GM23338 (cell line): ENCODE results near the gene ESYT2. TPM values are rescaled to one million over a fixed set of nuclear protein-coding genes. Genes with fewer than 3 reads are reported as not detected.

Source experiments
- ATAC-seq: fragments of 200-7000 bp; cut with Tn5 transposase; 3 replicates; pipeline ENCODE4 v1.9.1; 2020
- DNase-seq: peaks from one replicate; pipeline ENCODE4 v3.0.0-alpha.2; 2015; ENCODE audit warnings: low spot score
- H2AFZ ChIP-seq: fragments of 200-600 bp; sonication (generic); 2 replicates; pipeline ENCODE4 v1.8.0; 2016; ENCODE audit warnings: antibody characterized with exemption, mild to moderate bottlenecking, moderate library complexity
- H3F3A ChIP-seq: fragments of 200-600 bp; sonication (generic); replicated peaks from 2 replicates; pipeline ENCODE4 v1.8.0; 2017; ENCODE audit warnings: antibody characterized with exemption, mixed run types, low read depth
- H3K27ac ChIP-seq: fragments of 200-600 bp; sonication (generic); 2 replicates; pipeline ENCODE4 v1.6.1; 2016; ENCODE audit warnings: low read depth
- H3K27me3 ChIP-seq: fragments of 200-600 bp; sonication (generic); 2 replicates; pipeline ENCODE4 v1.8.0; 2016; ENCODE audit warnings: mild to moderate bottlenecking, mixed run types, moderate library complexity; ENCODE audit not compliant: insufficient read depth
- H3K36me3 ChIP-seq: fragments of 200-600 bp; sonication (generic); 2 replicates; pipeline ENCODE4 v1.8.0; 2016; ENCODE audit warnings: mild to moderate bottlenecking; ENCODE audit not compliant: insufficient read depth
- H3K4me1 ChIP-seq: fragments of 200-600 bp; sonication (generic); 2 replicates; pipeline ENCODE4 v1.8.0; 2016; ENCODE audit warnings: mild to moderate bottlenecking, moderate library complexity; ENCODE audit not compliant: insufficient read depth
- H3K4me2 ChIP-seq: fragments of 200-600 bp; sonication (generic); 2 replicates; pipeline ENCODE4 v1.7.1; 2017; ENCODE audit warnings: mixed run types
- H3K4me3 ChIP-seq: fragments of 200-600 bp; sonication (generic); 2 replicates; pipeline ENCODE4 v1.6.1; 2016; ENCODE audit warnings: mixed run types
- H3K79me2 ChIP-seq: fragments of 200-600 bp; sonication (generic); replicated peaks from 2 replicates; pipeline ENCODE4 v1.8.0; 2017; ENCODE audit warnings: mild to moderate bottlenecking; ENCODE audit not compliant: insufficient read depth
- H3K9me2 ChIP-seq: fragments of 200-600 bp; sonication (generic); 2 replicates; pipeline ENCODE4 v1.8.0; 2017; ENCODE audit not compliant: insufficient read depth
- H4K20me1 ChIP-seq: fragments of 200-600 bp; sonication (generic); replicated peaks from 2 replicates; pipeline ENCODE4 v1.8.0; 2017; ENCODE audit warnings: mild to moderate bottlenecking; ENCODE audit not compliant: insufficient read depth
- H3K27ac Mint-ChIP-seq: 2 replicates; pipeline ENCODE4 v1.8.0; 2020; ENCODE audit warnings: inconsistent platforms, mild to moderate bottlenecking, moderate library complexity, mixed read lengths
- H3K27me3 Mint-ChIP-seq: 3 replicates; pipeline ENCODE4 v1.8.0; 2022; ENCODE audit warnings: low read depth, mild to moderate bottlenecking, moderate library complexity, mixed read lengths, inconsistent platforms; ENCODE audit not compliant: insufficient read depth, poor library complexity
- H3K36me3 Mint-ChIP-seq: 3 replicates; pipeline ENCODE4 v1.8.0; 2021; ENCODE audit warnings: low read depth, mild to moderate bottlenecking, inconsistent platforms, moderate library complexity, mixed read lengths
- H3K4me1 Mint-ChIP-seq: 3 replicates; pipeline ENCODE4 v1.8.0; 2020; ENCODE audit warnings: mild to moderate bottlenecking, inconsistent platforms, mixed read lengths
- H3K4me3 Mint-ChIP-seq: 3 replicates; pipeline ENCODE4 v1.8.0; 2021; ENCODE audit warnings: moderate library complexity, mild to moderate bottlenecking, inconsistent platforms, mixed read lengths
- H3K9me3 Mint-ChIP-seq: 3 replicates; pipeline ENCODE4 v1.8.0; 2020; ENCODE audit warnings: moderate library complexity, mild to moderate bottlenecking, inconsistent platforms, mixed read lengths
- CREB1 ChIP-seq: fragments of 250-450 bp; sonication (Bioruptor Pico); IDR thresholded peaks from 2 replicates; pipeline ENCODE4 v1.5.0; 2020; ENCODE audit warnings: low read depth, mild to moderate bottlenecking, moderate library complexity
- EZH2 ChIP-seq: fragments of 200-600 bp; sonication (generic); IDR thresholded peaks from one replicate; pipeline ENCODE4 v1.8.0; 2017; ENCODE audit warnings: antibody characterized with exemption, mild to moderate bottlenecking, low read depth; ENCODE audit not compliant: unreplicated experiment
- EZH2phosphoT487 ChIP-seq: fragments of 200-600 bp; sonication (generic); IDR thresholded peaks from one replicate; pipeline ENCODE4 v1.8.1; 2018; ENCODE audit warnings: antibody characterized with exemption; ENCODE audit not compliant: unreplicated experiment
- JUNB ChIP-seq: IDR thresholded peaks from one replicate; pipeline ENCODE4 v1.6.1; 2016; ENCODE audit warnings: antibody characterized with exemption; ENCODE audit not compliant: unreplicated experiment
- NANOG ChIP-seq: IDR thresholded peaks from 2 replicates; pipeline ENCODE4 v1.6.1; 2016; ENCODE audit warnings: antibody characterized with exemption, borderline replicate concordance
- STAT1 ChIP-seq: IDR thresholded peaks from one replicate; pipeline ENCODE4 v1.6.1; 2016; ENCODE audit warnings: antibody characterized with exemption; ENCODE audit not compliant: unreplicated experiment
- ZNF331 ChIP-seq: fragments of 250-450 bp; sonication (Bioruptor Pico); IDR thresholded peaks from 2 replicates; pipeline ENCODE4 v1.5.0; 2020; ENCODE audit warnings: low read depth, mild to moderate bottlenecking, moderate library complexity
- polyA plus RNA-seq: library from polyadenylated mRNA; unstranded; fragments of >200 nt; fragmentation: Nextera tagmentation; extraction: Ambion mirVana; gene quantifications from 2 replicates; pipeline ENCODE4 v1.2.1, GENCODE V29; 2016
- total RNA-seq: library from RNA; depleted of rRNA; stranded (reverse); fragments of >200 nt; shearing (Covaris generic); gene quantifications from 2 replicates; pipeline ENCODE4 v1.2.3, GENCODE V29; 2014
- TF ChIP-seq, protein P1 (sequence below): IDR thresholded peaks from one replicate; pipeline ENCODE4 v1.6.1; 2018; ENCODE audit warnings: antibody characterized with exemption; ENCODE audit not compliant: unreplicated experiment
- TF ChIP-seq, protein P2 (sequence below), 2 experiments: fragments of 200-600 bp in 1 of 2; sonication (generic) in 1 of 2; conservative IDR thresholded peaks; 2 replicates each; pipeline versions ENCODE4 v1.5.1 to v1.6.1; 2016 to 2017; ENCODE audit warnings: antibody characterized with exemption in 2 of 2, low read depth in 2 of 2, mild to moderate bottlenecking in 2 of 2, moderate library complexity in 1 of 2
- TF ChIP-seq, protein P3 (sequence below): IDR thresholded peaks from 2 replicates; pipeline ENCODE4 v1.6.1; 2016; ENCODE audit warnings: antibody characterized with exemption

The ESYT2 gene
- total and polyA plus RNA-seq, 2 experiments from 2014 or later = 9.6 to 52.7 TPM

DNA sequence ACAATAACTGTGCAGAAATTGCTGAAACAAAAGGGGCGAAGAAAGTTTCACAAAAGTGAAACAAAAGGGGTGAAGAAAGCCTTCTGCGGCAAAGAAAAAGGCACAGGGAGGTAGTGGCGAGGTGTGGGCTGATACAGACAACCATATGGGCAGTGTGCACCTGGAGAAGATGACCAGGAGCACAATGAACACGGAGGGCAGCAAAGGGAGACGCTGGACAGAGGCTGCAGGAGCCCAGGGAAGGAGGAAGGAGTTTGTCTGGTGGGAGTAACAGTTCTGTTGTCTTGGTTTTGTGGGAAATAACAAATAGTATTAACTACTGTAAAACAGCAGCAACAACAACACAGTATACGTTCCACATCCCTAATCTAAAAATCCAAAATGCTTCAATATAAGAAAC is 42.4 kb downstream of the ESYT2 start (continued):
- TF ChIP-seq, protein P1, sequence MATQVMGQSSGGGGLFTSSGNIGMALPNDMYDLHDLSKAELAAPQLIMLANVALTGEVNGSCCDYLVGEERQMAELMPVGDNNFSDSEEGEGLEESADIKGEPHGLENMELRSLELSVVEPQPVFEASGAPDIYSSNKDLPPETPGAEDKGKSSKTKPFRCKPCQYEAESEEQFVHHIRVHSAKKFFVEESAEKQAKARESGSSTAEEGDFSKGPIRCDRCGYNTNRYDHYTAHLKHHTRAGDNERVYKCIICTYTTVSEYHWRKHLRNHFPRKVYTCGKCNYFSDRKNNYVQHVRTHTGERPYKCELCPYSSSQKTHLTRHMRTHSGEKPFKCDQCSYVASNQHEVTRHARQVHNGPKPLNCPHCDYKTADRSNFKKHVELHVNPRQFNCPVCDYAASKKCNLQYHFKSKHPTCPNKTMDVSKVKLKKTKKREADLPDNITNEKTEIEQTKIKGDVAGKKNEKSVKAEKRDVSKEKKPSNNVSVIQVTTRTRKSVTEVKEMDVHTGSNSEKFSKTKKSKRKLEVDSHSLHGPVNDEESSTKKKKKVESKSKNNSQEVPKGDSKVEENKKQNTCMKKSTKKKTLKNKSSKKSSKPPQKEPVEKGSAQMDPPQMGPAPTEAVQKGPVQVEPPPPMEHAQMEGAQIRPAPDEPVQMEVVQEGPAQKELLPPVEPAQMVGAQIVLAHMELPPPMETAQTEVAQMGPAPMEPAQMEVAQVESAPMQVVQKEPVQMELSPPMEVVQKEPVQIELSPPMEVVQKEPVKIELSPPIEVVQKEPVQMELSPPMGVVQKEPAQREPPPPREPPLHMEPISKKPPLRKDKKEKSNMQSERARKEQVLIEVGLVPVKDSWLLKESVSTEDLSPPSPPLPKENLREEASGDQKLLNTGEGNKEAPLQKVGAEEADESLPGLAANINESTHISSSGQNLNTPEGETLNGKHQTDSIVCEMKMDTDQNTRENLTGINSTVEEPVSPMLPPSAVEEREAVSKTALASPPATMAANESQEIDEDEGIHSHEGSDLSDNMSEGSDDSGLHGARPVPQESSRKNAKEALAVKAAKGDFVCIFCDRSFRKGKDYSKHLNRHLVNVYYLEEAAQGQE = no peak
- TF ChIP-seq JUNB (no peak), EZH2 (no peak), ZNF331 (CRISPR knock-in tag) (no peak), CREB1 (CRISPR knock-in tag) (no peak), EZH2phosphoT487 (no peak), STAT1 (no peak), NANOG (no peak)
- TF ChIP-seq, protein P2, sequence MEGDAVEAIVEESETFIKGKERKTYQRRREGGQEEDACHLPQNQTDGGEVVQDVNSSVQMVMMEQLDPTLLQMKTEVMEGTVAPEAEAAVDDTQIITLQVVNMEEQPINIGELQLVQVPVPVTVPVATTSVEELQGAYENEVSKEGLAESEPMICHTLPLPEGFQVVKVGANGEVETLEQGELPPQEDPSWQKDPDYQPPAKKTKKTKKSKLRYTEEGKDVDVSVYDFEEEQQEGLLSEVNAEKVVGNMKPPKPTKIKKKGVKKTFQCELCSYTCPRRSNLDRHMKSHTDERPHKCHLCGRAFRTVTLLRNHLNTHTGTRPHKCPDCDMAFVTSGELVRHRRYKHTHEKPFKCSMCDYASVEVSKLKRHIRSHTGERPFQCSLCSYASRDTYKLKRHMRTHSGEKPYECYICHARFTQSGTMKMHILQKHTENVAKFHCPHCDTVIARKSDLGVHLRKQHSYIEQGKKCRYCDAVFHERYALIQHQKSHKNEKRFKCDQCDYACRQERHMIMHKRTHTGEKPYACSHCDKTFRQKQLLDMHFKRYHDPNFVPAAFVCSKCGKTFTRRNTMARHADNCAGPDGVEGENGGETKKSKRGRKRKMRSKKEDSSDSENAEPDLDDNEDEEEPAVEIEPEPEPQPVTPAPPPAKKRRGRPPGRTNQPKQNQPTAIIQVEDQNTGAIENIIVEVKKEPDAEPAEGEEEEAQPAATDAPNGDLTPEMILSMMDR (conservative IDR thresholded peaks at IDR 0.05; ENCODE audit: low read depth in 2 of 2) = no peak
- TF ChIP-seq, protein P3, sequence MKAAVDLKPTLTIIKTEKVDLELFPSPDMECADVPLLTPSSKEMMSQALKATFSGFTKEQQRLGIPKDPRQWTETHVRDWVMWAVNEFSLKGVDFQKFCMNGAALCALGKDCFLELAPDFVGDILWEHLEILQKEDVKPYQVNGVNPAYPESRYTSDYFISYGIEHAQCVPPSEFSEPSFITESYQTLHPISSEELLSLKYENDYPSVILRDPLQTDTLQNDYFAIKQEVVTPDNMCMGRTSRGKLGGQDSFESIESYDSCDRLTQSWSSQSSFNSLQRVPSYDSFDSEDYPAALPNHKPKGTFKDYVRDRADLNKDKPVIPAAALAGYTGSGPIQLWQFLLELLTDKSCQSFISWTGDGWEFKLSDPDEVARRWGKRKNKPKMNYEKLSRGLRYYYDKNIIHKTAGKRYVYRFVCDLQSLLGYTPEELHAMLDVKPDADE = no peak

DNA sequence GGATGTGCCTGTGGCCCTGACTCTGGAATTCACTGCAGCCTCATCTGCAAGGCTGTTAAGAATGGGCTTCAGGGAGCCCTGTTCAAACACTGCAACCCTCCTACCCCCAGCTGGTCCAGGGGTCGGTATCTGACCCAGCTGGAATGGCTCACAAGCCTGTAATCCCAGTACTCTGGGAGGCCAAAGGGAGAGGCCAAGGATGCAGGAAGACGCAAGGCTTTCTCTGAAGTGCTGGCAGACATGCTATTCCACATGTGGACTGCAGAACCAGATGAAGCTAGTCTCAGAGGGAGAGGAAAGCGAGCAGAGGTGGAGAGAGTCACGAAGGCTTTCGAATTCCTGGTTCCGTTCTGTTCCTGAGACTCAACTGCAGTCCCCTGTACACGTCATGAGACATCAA is 45.0 kb downstream of the ESYT2 start:
- H4K20me1 ChIP-seq = peaks cover 4% of the 10 kb centered on the region; the same call in 1 of the 2 replicates
- no peaks in the 10 kb centered on the region; the same call in 1 of the 2 replicates for H3K79me2 ChIP-seq
- H3K4me3 ChIP-seq = no peak overlapping the region
- peaks cover 11% of the 10 kb centered on the region; the same call in 1 of the 2 replicates for H3K9me2 ChIP-seq
- H3K27me3 ChIP-seq = no peaks in the 10 kb centered on the region
- Mint-ChIP-seq H3K4me3 (no peak overlapping the region), H3K27ac (no peak overlapping the region), H3K27me3 (peaks cover 1% of the 10 kb centered on the region), H3K4me1 (no peaks in the 10 kb centered on the region), H3K36me3 (peaks cover 16% of the 10 kb centered on the region; the same call in 2 of the 3 replicates), H3K9me3 (no peaks in the 10 kb centered on the region)
- no peaks in the 10 kb centered on the region for H3K4me1 ChIP-seq
- H3F3A ChIP-seq = peaks cover 16% of the 10 kb centered on the region
- H3K4me2 ChIP-seq = no peak overlapping the region
- H2AFZ ChIP-seq = no peak overlapping the region
- ATAC-seq = peak; percentile 27; the same call in 2 of the 3 replicates
- TF ChIP-seq JUNB (no peak), CREB1 (CRISPR knock-in tag) (no peak)
- TF ChIP-seq, protein P3 = no peak
- peaks cover 12% of the 10 kb centered on the region for H3K36me3 ChIP-seq
- no peak for DNase-seq
- H3K27ac ChIP-seq = no peak overlapping the region
